ENCODE measurements around the gene DNM1L. TPM values are rescaled to one million over a fixed set of nuclear protein-coding genes. Genes with fewer than 3 reads are reported as not detected.

Gene DNM1L
- total and polyA plus RNA-seq, 10 of the 15 experiments (the other 5 are each of a cell fraction or from before 2014, with no cell fraction given), result 23.1 to 201 (median 63.9) TPM

- Histone ChIP-seq H3K4me1 (ENCODE audit: control insufficient read depth, insufficient read depth, low read length) (no peaks in the 10 kb centered on the region), H3K4me3 (no peak overlapping the region), H3K36me3 (ENCODE audit: control insufficient read depth in 2 of 2, insufficient read depth in 2 of 2, low read length in 1 of 2) (peaks cover 3 to 19% of the 10 kb centered on the region in 2 experiments; a peak in 3 of 4 replicates), H3K27ac (ENCODE audit: control insufficient read depth, insufficient read depth) (no peak overlapping the region), H3K9me3 (replicated peaks; ENCODE audit: control insufficient read depth, insufficient read depth, low read length) (no peaks in the 10 kb centered on the region), H2AFZ (ENCODE audit: control insufficient read depth, low read depth, low read length) (no peak overlapping the region), H3K4me2 (ENCODE audit: control insufficient read depth, insufficient read depth) (no peak overlapping the region), H4K20me1 (ENCODE audit: control insufficient read depth, insufficient read depth) (no peaks in the 10 kb centered on the region), H3K79me2 (ENCODE audit: control insufficient read depth, insufficient read depth, low read length) (no peaks in the 10 kb centered on the region), H3K27me3 (replicated peaks in 1 of 2; ENCODE audit: control insufficient read depth in 2 of 2, insufficient read depth in 2 of 2, low read length in 1 of 2) (no peaks in the 10 kb centered on the region), H3K9ac (ENCODE audit: control insufficient read depth, insufficient read depth, low read length) (no peak overlapping the region)
- SMC1A ChIA-PET (ENCODE audit: uncharacterized antibody, unreplicated experiment), result no interaction called here
- in situ Hi-C loops (cut with MboI), result no loop called here
- no peak for FAIRE-seq
- intact Hi-C loops (cut with micrococcal nuclease; ENCODE audit: unreplicated experiment), result no loop called here
- DNase-seq (ENCODE audit: low read depth, low spot score), result no peak
- 100% methylated on average over 4 of the region's 4 CpGs for WGBS (ENCODE audit: insufficient coverage, insufficient replicate concordance, low lambda C conversion rate, missing lambda C conversion rate)
- BruUV-seq (replicated peaks), result no TSS peak
- CTCF ChIA-PET, result no interaction called here
- POLR2A ChIA-PET, result interaction anchor here (0.7 kb wide), 1 partner anchor 23 kb away, joined by 4 read pairs; no protein-coding TSS in a partner anchor
- ATAC-seq, result no peak
- no peak for TF ChIP-seq ZNF592 (IDR thresholded peaks at IDR 0.05)
- TF ChIP-seq TCF3 (IDR thresholded peaks at IDR 0.05; ENCODE audit: borderline replicate concordance, insufficient read depth, low read depth, low read length), result no peak
- TF ChIP-seq MTA2 (IDR thresholded peaks at IDR 0.05; ENCODE audit: low read depth), result no peak
- no peak for TF ChIP-seq SUZ12 (IDR thresholded peaks at IDR 0.05; ENCODE audit: unreplicated experiment)
- TF ChIP-seq RCOR1 (conservative IDR thresholded peaks at IDR 0.05; ENCODE audit: low read depth, low read length), result no peak
- no peak for TF ChIP-seq ZNF24 (IDR thresholded peaks at IDR 0.05)
- TF ChIP-seq TAF1 (IDR thresholded peaks at IDR 0.05; ENCODE audit: borderline replicate concordance, low read depth, low read length), result no peak
- TF ChIP-seq HCFC1 (IDR thresholded peaks at IDR 0.05; ENCODE audit: low read length), result no peak
- TF ChIP-seq YBX1 (IDR thresholded peaks at IDR 0.05), result no peak
- TF ChIP-seq E2F4 (IDR thresholded peaks at IDR 0.05; ENCODE audit: low read depth, low read length), result no peak
- no peak for TF ChIP-seq POLR2A (IDR thresholded peaks at IDR 0.05; ENCODE audit: low read depth, low read length)
- no peak for TF ChIP-seq FOS (IDR thresholded peaks at IDR 0.05; ENCODE audit: borderline replicate concordance, extremely low read depth, insufficient read length)
- no peak for TF ChIP-seq PKNOX1 (IDR thresholded peaks at IDR 0.05)
- no peak for TF ChIP-seq BRCA1 (IDR thresholded peaks at IDR 0.05; ENCODE audit: low read depth, low read length)
- no peak for TF ChIP-seq MXI1 (IDR thresholded peaks at IDR 0.05; ENCODE audit: low read depth, low read length)
- no peak for TF ChIP-seq PAX8 (IDR thresholded peaks at IDR 0.05)
- no peak for TF ChIP-seq LARP7 (IDR thresholded peaks at IDR 0.05)
- no peak for TF ChIP-seq ETV6 (conservative IDR thresholded peaks at IDR 0.05 in 1 of 2, IDR thresholded peaks at IDR 0.05 in 1 of 2; ENCODE audit: borderline replicate concordance in 1 of 2, low read depth in 1 of 2)
- no peak for TF ChIP-seq SMAD1 (IDR thresholded peaks at IDR 0.05; ENCODE audit: low read depth, partially characterized antibody)
- no peak for TF ChIP-seq TCF7 (IDR thresholded peaks at IDR 0.05; ENCODE audit: borderline replicate concordance)
- RAD21 ChIA-PET (ENCODE audit: unreplicated experiment), result no interaction called here
These were observed 35.7 kb downstream of the DNM1L start for GRCh38 chr12:32714772-32715171.

All from GM12878 (cell line).